ENCODE data around the gene MAP3K14. TPM values are rescaled to one million over a fixed set of nuclear protein-coding genes. Genes with fewer than 3 reads are reported as not detected.

The MAP3K14 gene
- total RNA-seq, 1 experiment from 2014 or later, result 7.8 TPM

GRCh38 chr17:45315648-45316433 lies 979 bp downstream of the MAP3K14 start:
- H2BK5ac ChIP-seq (ENCODE audit: insufficient read length, low read length), result no peak overlapping the region
- peaks cover 0 to 4% (median 0%) of the 10 kb centered on the region in 3 experiments; a peak in 1 of 7 replicates for H3K36me3 Mint-ChIP-seq (ENCODE audit: insufficient read depth in 1 of 3, low read depth in 3 of 3)
- no peak overlapping the region for H2AFZ ChIP-seq (ENCODE audit: low read length)
- peaks cover 11% of the 10 kb centered on the region for H3K23me2 ChIP-seq (ENCODE audit: insufficient read length, low read depth, low read length, poor library complexity, severe bottlenecking)
- no peak for DNase-seq
- no peaks in the 10 kb centered on the region for H4K20me1 ChIP-seq (ENCODE audit: control insufficient read depth, insufficient read depth, insufficient read length)
- peak overlapping the region; percentile 92 for H3K4me2 ChIP-seq (ENCODE audit: insufficient read depth, insufficient read length, low read length)
- H2BK120ac ChIP-seq (ENCODE audit: low read depth, low read length, poor library complexity, severe bottlenecking), result no peak overlapping the region
- no peak overlapping the region for H3K56ac ChIP-seq (ENCODE audit: insufficient read length, low read depth, low read length)
- no peak overlapping the region; the same call in 1 of the 2 replicates for H3K14ac ChIP-seq (ENCODE audit: insufficient read depth, low read length)
- peaks cover 32 to 37% of the 10 kb centered on the region in 2 experiments for H3K4me1 Mint-ChIP-seq
- no peak overlapping the region for H3K18ac ChIP-seq (ENCODE audit: insufficient read length, low read depth, low read length)
- H3K9me3 ChIP-seq (ENCODE audit: control insufficient read depth, low read depth, low read length), result no peaks in the 10 kb centered on the region
- peak overlapping the region; percentile 57 for H3K9ac ChIP-seq (ENCODE audit: extremely low read depth, insufficient read length, low read length)
- no peak overlapping the region for H4K91ac ChIP-seq (ENCODE audit: insufficient read length, low read depth, low read length)
- no peak overlapping the region for H2BK20ac ChIP-seq (ENCODE audit: low read depth, low read length, poor library complexity, severe bottlenecking)
- H3K9me3 Mint-ChIP-seq, result no peaks in the 10 kb centered on the region
- H3K27ac Mint-ChIP-seq, result peak overlapping the region in 1 of 3 experiments; percentile 75; a peak in 1 of 7 replicates
- H2BK15ac ChIP-seq (ENCODE audit: low read depth, low read length), result no peak overlapping the region
- no peak for TF ChIP-seq CTCF (conservative IDR thresholded peaks at IDR 0.05)
- H3K79me2 ChIP-seq (ENCODE audit: insufficient read depth, low read length), result peaks cover 9% of the 10 kb centered on the region; the same call in 1 of the 2 replicates
- H3T11ph ChIP-seq (ENCODE audit: low read length), result no peak overlapping the region
- no peak overlapping the region for H4K5ac ChIP-seq (ENCODE audit: insufficient read length, low read depth, low read length)
- peak overlapping the region; percentile 84 to 93 for H3K4me3 Mint-ChIP-seq
- no peak overlapping the region for H3K27ac ChIP-seq (ENCODE audit: insufficient read length, low read depth, low read length)
- no peak overlapping the region for H3K23ac ChIP-seq (ENCODE audit: insufficient read length, low read depth, low read length)
- H3K27me3 ChIP-seq (ENCODE audit: insufficient read depth, low read length), result no peaks in the 10 kb centered on the region; the same call in 1 of the 2 replicates
- no peak overlapping the region for H3K4ac ChIP-seq (ENCODE audit: low read depth, low read length)
- no peak overlapping the region for H2BK12ac ChIP-seq (ENCODE audit: insufficient read length, low read depth, low read length)
- H2AK5ac ChIP-seq (ENCODE audit: insufficient read length, low read length), result no peak overlapping the region
- no CpG with 5 or more reads among the region's 13 CpGs for WGBS (ENCODE audit: extremely low coverage, insufficient read length, low lambda C conversion rate)
- H3K79me1 ChIP-seq (ENCODE audit: insufficient read depth, low read depth, low read length, poor library complexity, severe bottlenecking), result no peaks in the 10 kb centered on the region
- no peak overlapping the region for H4K8ac ChIP-seq (replicated peaks; ENCODE audit: insufficient read length, low read depth, low read length)
- peaks cover 3% of the 10 kb centered on the region; the same call in 1 of the 2 replicates for H3K4me1 ChIP-seq (ENCODE audit: insufficient read depth, low read length)
- H3K27me3 Mint-ChIP-seq (ENCODE audit: low read depth), result peaks cover 3% of the 10 kb centered on the region; the same call in 1 of the 2 replicates
